PC-9 (cell line): ENCODE results near the gene CCDC18. TPM values are rescaled to one million over a fixed set of nuclear protein-coding genes. Genes with fewer than 3 reads are reported as not detected.

ENCODE experiments used
- BruUV-seq: library from RNA; stranded (reverse); fragments of 400-500 nt; replicated peaks from 2 replicates; lab custom pipeline; 2021; lab: Mats Ljungman, UMichigan
- CTCF ChIA-PET: fragments of 300-600 bp; sonication (Branson Sonifier 250); formaldehyde crosslinking; loops from one replicate; lab custom pipeline; 2022; ENCODE audit warnings: antibody characterized with exemption; lab: Charles Lee
- POLR2A ChIA-PET: fragments of 300-600 bp; sonication (Branson Sonifier 250); formaldehyde crosslinking; loops from one replicate; lab custom pipeline; 2022; ENCODE audit warnings: antibody characterized with exemption; ENCODE audit not compliant: unreplicated experiment; lab: Charles Lee
- DNase-seq, 2 experiments: peaks; one replicate each; pipeline versions ENCODE4 v3.0.0 to v3.0.0-alpha.2; 2015 to 2022; ENCODE audit warnings: mixed read lengths in 1 of 2
- H2AFZ ChIP-seq: fragments of 200-600 bp; sonication (generic); 2 replicates; pipeline ENCODE4 v1.8.1; 2017; ENCODE audit warnings: antibody characterized with exemption
- H3F3A ChIP-seq: fragments of 200-600 bp; sonication (generic); 2 replicates; pipeline ENCODE4 v1.8.1; 2017; ENCODE audit warnings: antibody characterized with exemption, mild to moderate bottlenecking, low read depth; ENCODE audit not compliant: insufficient read depth
- H3K27ac ChIP-seq: fragments of 200-600 bp; sonication (generic); 2 replicates; pipeline ENCODE4 v1.6.1; 2016; ENCODE audit warnings: mixed run types
- H3K27me3 ChIP-seq: fragments of 200-600 bp; sonication (generic); 2 replicates; pipeline ENCODE4 v1.6.1; 2016; ENCODE audit warnings: low read depth, mixed run types; ENCODE audit not compliant: insufficient read depth
- H3K36me3 ChIP-seq: fragments of 200-600 bp; sonication (generic); 2 replicates; pipeline ENCODE4 v1.6.1; 2016; ENCODE audit warnings: low read depth, mixed run types
- H3K4me1 ChIP-seq: fragments of 200-600 bp; sonication (generic); replicated peaks from 2 replicates; pipeline ENCODE4 v1.6.1; 2016; ENCODE audit warnings: mixed run types; ENCODE audit not compliant: insufficient read depth
- H3K4me2 ChIP-seq: fragments of 200-600 bp; sonication (generic); 2 replicates; pipeline ENCODE4 v1.6.1; 2017; ENCODE audit warnings: mixed run types
- H3K4me3 ChIP-seq: fragments of 200-600 bp; sonication (generic); 2 replicates; pipeline ENCODE4 v1.6.1; 2016; ENCODE audit warnings: mixed run types
- H3K79me2 ChIP-seq: fragments of 200-600 bp; sonication (generic); 2 replicates; pipeline ENCODE4 v1.6.1; 2017; ENCODE audit warnings: low read depth, mixed run types
- H3K9me2 ChIP-seq: fragments of 200-600 bp; sonication (generic); 2 replicates; pipeline ENCODE4 v1.8.1; 2017; ENCODE audit warnings: mild to moderate bottlenecking; ENCODE audit not compliant: insufficient read depth
- H3K9me3 ChIP-seq: fragments of 200-600 bp; sonication (generic); 2 replicates; pipeline ENCODE4 v1.8.1; 2016; ENCODE audit warnings: low read depth; ENCODE audit not compliant: insufficient read depth
- H4K20me1 ChIP-seq: fragments of 200-600 bp; sonication (generic); 2 replicates; pipeline ENCODE4 v1.8.1; 2017; ENCODE audit not compliant: insufficient read depth
- CTCF ChIP-seq: fragments of 200-600 bp; sonication (generic); conservative IDR thresholded peaks from 2 replicates; pipeline ENCODE4 v1.6.1; 2017; ENCODE audit warnings: mixed run types, antibody characterized with exemption, mild to moderate bottlenecking, moderate library complexity
- EZH2 ChIP-seq: fragments of 200-600 bp; sonication (generic); IDR thresholded peaks from 2 replicates; pipeline ENCODE4 v1.8.0; 2017; ENCODE audit warnings: antibody characterized with exemption, low read depth
- intact Hi-C: fragments of 100-400 bp; cut with micrococcal nuclease; formaldehyde crosslinking; loops from one replicate; pipeline ENCODE4 v1.10.0; 2022; ENCODE audit not compliant: unreplicated experiment
- total RNA-seq: library from RNA; stranded (reverse); gene quantifications from 2 replicates; pipeline ENCODE4 v1.2.3, GENCODE V29; 2021

Gene CCDC18
- total RNA-seq, 1 experiment from 2014 or later = 15.4 TPM

- no peaks in the 10 kb centered on the region for H3K27me3 ChIP-seq
- ChIA-PET POLR2A (no interaction called here), CTCF (no interaction called here)
- intact Hi-C loops = no loop called here
- H3F3A ChIP-seq = no peaks in the 10 kb centered on the region
- no TSS peak for BruUV-seq
- no peaks in the 10 kb centered on the region for H3K79me2 ChIP-seq
- TF ChIP-seq EZH2 (no peak), CTCF (no peak)
- H3K9me3 ChIP-seq = no peaks in the 10 kb centered on the region
- H3K36me3 ChIP-seq = peaks cover 36% of the 10 kb centered on the region
- H2AFZ ChIP-seq = no peak overlapping the region
- no peaks in the 10 kb centered on the region for H3K4me1 ChIP-seq
- H3K9me2 ChIP-seq = 0 out of 2 replicates have a peak, but pooled peaks cover 2% of the 10 kb centered on the region
- H3K27ac ChIP-seq = no peak overlapping the region
- no peak overlapping the region for H3K4me3 ChIP-seq
- DNase-seq = no peak
- H3K4me2 ChIP-seq = no peak overlapping the region
- H4K20me1 ChIP-seq = no peaks in the 10 kb centered on the region
Observed at GRCh38 chr1:93200086-93200620, 19.6 kb downstream of the CCDC18 start.

- no peaks in the 10 kb centered on the region; the same call in 1 of the 2 replicates for H3F3A ChIP-seq
- BruUV-seq = no TSS peak
- no peaks in the 10 kb centered on the region for H3K9me3 ChIP-seq
- POLR2A ChIA-PET = no interaction called here
- no peaks in the 10 kb centered on the region for H3K27me3 ChIP-seq
- H3K9me2 ChIP-seq = no peaks in the 10 kb centered on the region
- no peak for DNase-seq
- CTCF ChIA-PET = no interaction called here
- intact Hi-C loops = no loop called here
- TF ChIP-seq CTCF (no peak), EZH2 (no peak)
- peaks cover 31% of the 10 kb centered on the region for H3K36me3 ChIP-seq
- H3K4me2 ChIP-seq = no peak overlapping the region
- H2AFZ ChIP-seq = no peak overlapping the region
- H3K4me1 ChIP-seq = no peaks in the 10 kb centered on the region
- no peaks in the 10 kb centered on the region for H3K79me2 ChIP-seq
- H3K27ac ChIP-seq = no peak overlapping the region
- H3K4me3 ChIP-seq = no peak overlapping the region
- no peaks in the 10 kb centered on the region for H4K20me1 ChIP-seq
Observed at GRCh38 chr1:93200714-93201113, 20.2 kb downstream of the CCDC18 start.

GRCh38 chr1:93205892-93206566, 25.5 kb downstream of the CCDC18 start:
- intact Hi-C loops = no loop called here
- no peaks in the 10 kb centered on the region for H4K20me1 ChIP-seq
- H3K27me3 ChIP-seq = no peaks in the 10 kb centered on the region
- POLR2A ChIA-PET = no interaction called here
- no peak for DNase-seq
- H3K4me3 ChIP-seq = no peak overlapping the region
- no peak overlapping the region for H3K27ac ChIP-seq
- CTCF ChIA-PET = interaction anchor here (0.7 kb wide), 1 partner anchor 461 kb away, joined by 3 read pairs; no protein-coding TSS in a partner anchor
- BruUV-seq = no TSS peak
- no peaks in the 10 kb centered on the region for H3K9me3 ChIP-seq
- no peak for TF ChIP-seq CTCF
- TF ChIP-seq EZH2 = no peak
- H3K79me2 ChIP-seq = no peaks in the 10 kb centered on the region
- no peaks in the 10 kb centered on the region; the same call in 1 of the 2 replicates for H3F3A ChIP-seq
- peaks cover 38% of the 10 kb centered on the region for H3K36me3 ChIP-seq
- no peak overlapping the region for H2AFZ ChIP-seq
- H3K9me2 ChIP-seq = no peaks in the 10 kb centered on the region
- H3K4me1 ChIP-seq = no peaks in the 10 kb centered on the region
- H3K4me2 ChIP-seq = no peak overlapping the region
